HG03095 (cell line): ENCODE measurements around the gene KIF5B.
"Not testable (repeated sequence)": the region's sequence is repeated elsewhere in the genome, so short reads cannot be mapped to it uniquely, and the experiment has no call there.

ENCODE experiments used
- ATAC-seq: cut with Tn5 transposase; IDR thresholded peaks from one replicate; pipeline ENCODE4 v1.9.1; 2021; ENCODE audit warnings: moderate library complexity; ENCODE audit not compliant: unreplicated experiment

KIF5B gene

DNA sequence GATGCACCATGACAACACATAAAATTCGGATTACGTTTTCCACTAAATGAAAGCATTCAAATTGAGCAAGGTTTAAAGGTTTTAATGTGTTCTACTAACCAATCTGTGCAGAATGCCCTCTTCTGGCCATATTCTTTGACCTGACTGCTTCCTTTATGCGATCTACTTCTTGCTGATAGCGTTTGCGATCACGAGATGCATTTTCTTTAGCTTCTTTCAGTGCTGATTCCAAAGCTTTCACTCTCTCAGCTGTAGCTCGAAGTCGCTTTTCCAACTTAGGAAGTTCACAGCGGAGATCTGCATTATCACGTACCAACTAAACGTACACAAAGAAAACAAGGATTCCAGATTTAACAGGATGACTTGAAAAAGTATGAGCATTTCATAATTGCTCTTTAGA lies 39.2 kb downstream of the KIF5B start:
- ATAC-seq, result no peak

DNA sequence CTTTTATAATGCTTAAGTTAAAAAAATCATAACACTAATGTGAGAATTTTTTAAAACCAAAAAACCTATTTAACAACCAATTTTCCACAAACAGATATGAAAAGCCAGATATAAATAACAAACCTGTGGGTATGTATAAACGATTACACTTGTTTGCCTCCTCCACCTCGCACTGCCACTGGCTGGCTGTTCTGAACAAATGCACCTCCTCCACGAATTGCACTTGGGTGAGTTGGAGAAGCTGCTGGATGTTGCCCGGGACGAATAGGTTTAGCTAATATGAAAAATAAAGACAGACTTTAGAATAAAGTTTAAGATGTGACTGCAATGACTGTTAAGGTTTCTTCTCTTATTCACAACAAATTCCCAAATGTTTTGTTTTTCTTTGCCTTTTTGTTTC lies 40.8 kb downstream of the KIF5B start:
- ATAC-seq, result no peak

DNA sequence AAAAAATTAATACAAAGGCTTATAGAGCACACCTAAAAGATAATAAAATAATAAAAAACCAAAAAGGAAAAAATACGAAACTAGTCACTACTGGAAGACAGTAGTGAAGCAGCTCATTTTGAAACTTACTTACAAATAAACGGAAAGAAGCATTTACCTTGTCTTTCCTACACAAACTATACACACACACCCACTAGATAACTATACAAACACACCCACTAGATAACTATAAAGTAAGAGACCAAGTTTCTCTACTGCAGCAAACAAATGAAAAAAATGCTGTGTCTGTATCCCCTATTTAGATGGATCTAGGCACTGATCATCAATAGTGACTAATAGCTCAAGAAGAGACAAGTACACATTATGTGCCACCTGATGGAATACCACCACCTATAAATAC lies 49.2 kb downstream of the KIF5B start:
- ATAC-seq, result no peak

DNA sequence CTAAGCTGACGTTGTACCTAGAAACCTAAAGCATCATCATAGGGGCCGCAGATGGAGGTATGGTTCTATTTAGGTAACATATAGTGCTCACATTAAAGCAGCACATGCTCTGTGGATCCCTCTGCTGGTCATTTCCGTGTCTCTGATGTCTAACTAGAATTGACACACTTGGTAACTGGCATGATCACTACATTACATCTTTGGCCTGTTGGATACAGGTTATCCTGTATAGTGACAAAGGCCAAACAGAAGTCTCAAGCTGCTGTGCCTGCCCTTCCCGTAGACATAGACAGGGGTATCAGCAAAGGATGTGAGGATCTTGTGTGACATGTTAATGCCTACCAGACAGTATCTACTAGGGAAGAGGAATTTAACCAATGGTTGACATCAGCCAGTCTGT lies 51.2 kb downstream of the KIF5B start:
- no peak for ATAC-seq

DNA sequence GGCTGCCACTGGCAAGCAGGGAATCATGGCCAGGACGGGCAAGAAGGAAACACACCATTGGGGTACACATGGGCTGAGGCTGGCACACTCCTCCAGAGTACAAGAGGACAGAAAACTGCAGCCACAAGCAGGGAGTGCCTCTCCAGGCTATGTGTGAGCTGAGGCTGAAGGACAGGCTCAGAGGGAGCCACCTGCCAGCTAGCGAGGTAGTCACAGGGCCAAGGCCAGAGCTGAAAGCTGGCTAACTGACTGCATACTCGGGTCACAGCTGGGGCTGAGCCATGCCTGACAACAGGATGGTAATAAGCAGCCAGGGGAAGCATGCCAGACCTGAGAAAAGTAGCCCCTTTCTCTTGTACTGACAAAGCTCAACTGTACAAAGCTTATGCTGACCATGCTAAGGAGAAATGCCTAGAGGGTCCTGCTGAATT lies 52.0 kb downstream of the KIF5B start:
- ATAC-seq, result no peak

DNA sequence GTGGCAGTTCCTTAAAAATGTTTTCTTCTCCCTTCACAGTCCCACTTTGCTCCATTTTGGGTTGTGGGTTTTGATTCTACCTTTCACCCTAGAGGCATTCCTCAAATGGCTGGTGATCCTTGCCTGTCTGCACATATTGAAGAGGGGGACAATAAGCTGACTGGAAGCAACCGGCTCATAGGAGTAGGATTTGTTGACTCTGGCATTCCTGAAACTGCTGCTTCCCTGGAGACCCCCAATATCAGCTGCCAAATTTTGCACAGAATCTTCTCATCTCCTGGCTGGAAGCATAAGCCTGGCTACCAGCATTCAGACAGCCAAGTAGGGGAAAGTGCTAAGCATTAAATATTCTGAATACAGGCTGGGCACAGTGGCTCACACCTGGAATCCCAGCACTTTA lies 53.7 kb downstream of the KIF5B start:
- no peak for ATAC-seq

DNA sequence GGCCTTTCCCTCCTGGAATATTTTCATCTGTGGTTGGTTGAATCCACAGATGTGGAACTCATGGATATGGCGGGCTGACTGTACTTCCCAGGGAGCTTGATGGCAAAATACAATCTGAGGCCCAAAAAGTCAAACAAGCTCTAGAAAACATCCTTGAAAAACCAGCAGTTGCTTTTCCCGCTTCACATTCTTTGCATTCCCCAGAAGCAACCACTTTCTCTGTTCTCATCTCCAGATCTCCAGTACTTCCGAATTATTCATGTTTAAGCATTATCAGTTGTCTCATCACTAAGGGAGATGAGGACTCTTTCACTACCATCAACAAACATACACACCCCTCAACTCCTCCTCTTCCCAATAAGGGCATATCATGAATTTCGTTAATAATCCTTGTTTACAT lies 55.3 kb downstream of the KIF5B start:
- no peak for ATAC-seq

DNA sequence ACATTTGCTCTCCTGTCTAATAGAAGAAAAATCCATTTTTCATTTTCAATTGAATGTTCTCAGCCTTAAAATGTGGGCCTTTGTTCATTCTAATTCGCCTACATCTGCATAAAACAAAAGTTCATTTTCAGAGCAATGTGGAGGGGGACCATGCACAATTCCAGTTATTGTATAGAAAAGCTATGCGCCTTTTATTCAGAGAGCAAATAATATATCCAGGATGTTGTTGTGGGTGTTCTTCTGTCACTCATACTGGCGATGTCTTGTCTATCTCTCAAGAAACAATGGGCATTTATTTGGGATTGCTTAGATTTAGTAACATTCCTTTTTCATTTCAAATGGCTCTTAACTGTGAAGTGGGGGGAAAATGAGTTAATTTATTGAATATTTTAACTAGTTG lies 56.4 kb downstream of the KIF5B start:
- ATAC-seq, result no peak

DNA sequence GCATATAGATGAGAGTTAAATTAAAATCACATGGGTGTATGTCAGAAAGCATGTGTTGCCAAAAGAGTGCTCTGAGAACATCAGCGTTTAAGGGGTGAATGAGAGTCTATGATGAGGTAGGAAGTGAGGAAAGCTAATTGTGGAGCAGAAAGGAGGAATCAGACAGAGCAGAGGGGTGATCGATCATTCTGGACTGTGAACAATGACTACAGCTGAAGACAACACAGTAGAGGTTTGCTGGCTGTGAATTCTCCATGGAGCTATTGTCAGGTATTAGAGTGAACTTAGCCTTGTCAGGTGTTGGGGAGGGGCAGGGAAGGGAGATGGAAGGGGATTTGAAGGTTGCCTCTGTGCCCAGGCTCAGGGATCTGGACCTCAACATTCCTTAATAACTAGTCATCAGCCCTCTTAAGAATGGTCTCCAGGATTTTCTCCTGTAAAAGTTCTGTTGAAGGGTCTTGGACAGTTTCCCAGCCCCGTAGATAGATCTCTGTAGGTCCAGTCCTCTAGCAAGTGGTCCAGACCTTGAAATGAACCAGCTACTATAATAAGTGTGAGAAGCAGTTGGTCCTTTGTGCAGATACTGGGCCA lies 57.1 kb downstream of the KIF5B start:
- no peak for ATAC-seq

DNA sequence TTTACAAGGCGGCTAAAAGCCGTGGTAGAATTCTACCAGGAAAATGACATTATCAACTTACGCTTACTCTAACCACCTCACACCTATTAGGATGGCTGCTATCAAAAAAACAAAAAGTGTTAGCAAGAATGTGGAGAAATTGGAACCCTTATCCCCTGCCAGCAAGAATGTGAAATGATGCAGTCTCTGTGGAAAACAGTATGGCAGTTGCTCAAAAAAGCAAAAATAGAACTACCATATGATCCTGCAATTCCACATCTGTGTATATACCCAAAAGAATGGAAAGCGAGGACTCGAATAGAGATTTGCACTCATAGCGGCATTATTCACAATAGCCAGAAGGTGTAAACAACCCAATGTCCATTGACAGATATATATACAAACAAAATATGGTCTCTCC lies 61.3 kb downstream of the KIF5B start:
- no peak for ATAC-seq

DNA sequence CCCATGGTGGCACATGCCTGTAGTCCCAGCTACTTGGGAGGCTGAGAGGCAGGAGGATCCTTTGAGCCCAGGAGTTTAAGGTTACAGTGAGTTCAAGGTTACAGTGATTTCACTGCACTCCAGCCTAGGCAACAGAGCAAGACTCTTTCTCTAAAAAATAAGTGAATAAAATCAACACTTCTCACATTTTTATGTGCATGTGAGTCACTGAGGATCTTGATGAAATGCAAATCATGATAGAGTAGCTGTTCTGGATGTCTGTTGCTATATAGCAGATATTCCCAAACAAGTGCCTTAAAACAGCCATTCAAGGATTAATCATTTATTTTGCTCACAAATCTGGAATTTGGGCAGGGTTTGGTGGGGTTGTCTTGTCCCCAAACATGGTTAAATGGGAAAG lies 65.3 kb downstream of the KIF5B start:
- ATAC-seq, result no peak

DNA sequence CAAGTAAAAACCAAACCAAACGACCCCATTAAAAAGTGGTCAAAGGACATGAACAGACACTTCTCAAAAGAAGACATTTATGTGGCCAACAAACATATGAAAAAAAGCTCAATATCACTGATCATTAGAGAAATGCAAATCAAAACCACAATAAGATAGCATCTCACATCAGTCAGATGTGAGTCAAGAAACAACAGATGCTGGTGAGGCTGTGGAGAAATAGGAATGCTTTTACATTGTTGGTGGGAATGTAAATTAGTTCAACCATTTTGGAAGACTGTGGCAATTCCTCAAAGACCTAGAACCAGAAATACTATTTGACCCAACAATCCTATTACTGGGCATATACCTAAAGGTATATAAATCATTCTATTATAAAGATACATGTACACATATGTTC lies 68.4 kb downstream of the KIF5B start:
- ATAC-seq, result not testable (repeated sequence)

DNA sequence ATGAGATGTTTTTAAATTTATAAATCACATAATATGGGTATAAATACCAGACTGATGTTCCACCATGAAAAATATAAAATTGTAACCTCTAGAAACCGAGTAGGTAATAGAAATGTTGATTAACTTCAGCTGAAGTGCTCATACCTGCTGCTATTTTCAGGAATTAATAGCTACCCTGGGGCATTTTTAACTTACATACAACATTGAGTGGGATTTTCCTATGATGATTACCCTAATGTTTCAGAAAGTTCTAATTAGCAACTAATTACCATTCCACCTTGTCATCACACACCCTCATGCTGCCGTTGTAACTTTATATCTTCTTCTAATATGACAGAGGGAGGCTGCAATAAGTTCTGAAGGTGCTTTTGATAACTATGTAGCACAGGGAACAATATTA lies 74.1 kb downstream of the KIF5B start:
- no peak for ATAC-seq

DNA sequence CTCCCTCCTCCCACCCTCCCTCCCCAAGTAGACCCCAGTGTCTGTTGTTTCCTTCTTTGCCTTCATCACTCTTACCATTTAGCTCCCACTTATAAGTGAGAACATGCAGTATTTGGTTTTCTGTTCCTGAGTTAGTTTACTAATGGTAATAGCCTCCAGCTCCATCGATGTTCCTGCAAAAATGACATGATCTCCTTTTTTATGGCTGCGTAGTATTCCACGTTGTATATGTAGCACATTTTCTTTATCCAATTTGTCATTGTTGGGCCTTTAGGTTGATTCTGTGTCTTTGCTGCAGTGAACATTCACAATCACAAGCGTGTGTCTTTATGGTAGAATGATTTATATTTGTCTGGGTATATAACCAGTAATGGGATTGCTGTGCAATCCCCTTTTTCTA lies 75.8 kb downstream of the KIF5B start:
- no peak for ATAC-seq

DNA sequence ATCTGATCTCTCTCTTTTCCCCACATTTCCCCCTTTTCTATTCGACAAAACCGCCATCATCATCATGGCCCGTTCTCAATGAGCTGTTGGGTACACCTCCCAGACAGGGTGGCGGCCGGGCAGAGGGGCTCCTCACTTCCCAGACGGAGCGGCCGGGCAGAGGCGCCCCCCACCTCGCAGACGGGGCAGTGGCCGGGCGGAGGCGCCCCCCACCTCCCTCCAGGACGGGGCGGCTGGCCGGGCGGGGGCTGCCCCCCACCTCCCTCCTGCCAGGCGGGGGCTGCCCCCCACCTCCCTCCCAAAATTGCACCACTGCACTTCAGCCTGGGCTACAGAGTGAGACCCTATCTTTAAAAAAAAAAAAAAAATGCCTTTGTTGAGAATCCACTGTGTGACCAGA lies 77.2 kb downstream of the KIF5B start:
- ATAC-seq, result not testable (repeated sequence)

DNA sequence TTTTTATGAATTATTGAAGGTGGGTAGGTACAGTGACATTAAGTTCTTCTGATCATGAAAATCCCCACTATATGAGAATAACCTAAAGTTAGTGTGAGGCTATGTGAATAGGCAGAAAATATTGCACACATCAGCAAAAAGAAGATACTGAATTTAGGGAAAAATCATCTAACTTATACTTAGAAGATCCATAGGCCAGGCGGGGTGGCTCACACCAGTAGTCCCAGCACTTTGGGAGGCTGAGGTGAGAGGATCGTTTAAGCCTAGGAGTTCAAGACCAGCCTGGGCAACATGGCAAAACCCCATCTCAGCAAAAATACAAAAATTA lies 78.1 kb downstream of the KIF5B start:
- no peak for ATAC-seq

DNA sequence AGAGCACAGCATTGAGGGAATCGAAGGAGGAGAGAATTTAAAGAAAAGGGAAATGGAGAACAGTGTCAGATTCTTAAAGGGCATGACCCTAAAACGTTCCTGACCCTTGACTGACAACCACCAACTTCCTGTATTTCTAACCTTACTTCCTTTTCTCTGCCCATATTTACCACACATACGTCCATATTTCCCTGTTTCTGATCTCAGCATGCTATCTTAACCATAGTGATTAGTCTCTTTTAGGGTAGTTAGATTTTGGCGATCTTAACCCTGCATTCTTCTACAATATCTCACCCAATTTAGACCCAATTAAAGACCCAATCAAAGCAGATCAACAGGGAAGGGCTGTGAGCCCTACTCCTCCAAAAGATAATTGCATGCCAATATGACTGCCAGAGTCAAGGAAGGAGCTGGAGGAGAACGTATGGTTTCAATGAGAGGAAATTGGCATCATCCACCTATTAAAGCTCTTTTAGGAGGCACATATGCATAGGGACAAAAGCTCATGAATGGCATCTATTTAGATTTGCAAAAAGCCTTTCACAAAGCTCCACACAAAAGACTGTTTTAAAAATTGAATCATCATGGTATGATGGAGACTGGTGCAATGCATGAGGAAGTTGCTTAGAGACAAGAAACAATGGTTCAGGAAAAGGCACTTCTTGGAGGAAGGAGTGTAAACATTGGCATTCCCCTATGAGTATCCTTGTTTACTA lies 78.6 kb downstream of the KIF5B start:
- no peak for ATAC-seq

DNA sequence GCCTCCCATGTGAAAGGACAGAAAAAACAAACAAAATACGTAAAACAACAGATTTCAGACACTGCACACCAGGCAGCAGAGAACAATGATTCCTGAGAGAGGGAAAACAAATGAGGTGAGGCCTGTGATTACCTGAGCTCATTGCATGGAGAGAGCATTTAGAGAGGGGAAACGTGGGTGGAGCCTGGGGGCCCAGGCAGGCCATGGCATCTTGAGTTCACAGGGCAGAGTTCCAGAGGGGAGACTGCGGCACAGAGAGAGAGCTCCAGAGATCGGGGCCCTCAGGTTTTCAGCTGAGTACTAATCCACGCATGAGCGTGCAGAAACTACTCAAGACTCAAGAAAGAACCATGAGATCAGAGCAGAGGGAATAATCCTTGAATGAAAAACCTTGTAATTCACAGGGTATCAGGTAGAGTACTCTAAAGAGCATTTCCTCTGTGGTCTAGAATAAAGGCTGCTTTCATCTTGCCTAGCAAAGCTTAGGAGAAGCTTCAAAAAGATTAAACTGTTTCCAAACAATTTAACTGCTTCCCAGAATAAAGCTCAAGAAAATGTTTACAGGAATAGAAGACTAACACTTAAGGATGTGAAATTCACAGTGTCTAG lies 81.0 kb downstream of the KIF5B start:
- no peak for ATAC-seq

DNA sequence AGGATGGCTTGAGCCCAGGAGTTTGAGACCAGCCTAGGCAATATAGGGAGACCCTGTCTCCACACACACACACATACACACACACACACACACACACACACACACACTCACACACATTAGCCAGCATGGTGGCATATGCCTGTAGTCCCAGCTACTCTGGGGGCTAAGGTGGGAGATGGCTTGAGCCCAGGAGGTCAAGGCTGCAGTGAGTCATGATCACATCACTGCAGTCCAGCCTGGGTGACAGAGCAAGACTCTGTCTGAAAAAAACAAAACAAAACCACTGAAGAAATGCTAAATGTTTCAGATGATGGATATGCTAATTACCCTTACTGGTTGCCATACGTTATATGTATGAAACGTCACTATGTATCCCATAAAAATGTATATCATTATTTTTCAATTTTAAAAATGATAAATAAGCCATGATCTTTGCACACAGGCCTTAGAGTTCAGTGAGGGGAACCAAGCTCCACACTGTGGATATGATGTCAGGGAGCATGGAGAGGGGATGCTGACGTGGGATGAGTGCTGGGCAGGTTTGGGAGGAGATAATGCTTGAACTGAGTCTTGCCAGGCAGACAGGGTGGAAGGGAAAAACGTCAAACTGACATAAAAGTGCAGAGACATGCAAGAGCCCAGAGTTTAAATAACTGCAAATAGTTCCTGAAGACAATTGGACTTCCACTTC lies 81.6 kb downstream of the KIF5B start:
- ATAC-seq, result no peak

DNA sequence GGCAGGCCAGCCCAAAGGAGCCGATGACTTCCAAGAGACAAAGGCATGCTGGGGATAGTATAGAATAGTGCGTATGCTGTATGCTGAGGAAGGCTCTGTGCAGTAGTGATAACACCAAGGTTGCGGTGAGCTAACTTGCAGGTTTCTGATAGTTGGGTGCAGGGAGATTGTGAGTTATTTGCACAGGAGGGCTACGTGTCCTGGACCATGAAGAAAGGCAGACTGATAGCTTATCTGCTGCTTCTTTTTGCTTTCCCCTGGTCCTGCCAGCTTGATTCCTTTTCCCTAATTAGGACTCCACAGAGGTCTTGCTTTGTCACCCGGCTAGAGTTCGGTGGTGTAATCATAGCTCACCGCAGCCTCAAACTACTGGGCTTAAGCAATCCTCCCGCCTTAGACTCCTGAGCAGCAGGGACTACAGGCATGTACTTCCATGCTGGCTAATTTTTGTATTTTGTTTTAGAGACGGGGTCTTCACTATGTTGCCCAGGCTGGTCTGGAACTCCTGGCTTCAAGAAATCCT lies 83.6 kb downstream of the KIF5B start:
- ATAC-seq, result no peak

DNA sequence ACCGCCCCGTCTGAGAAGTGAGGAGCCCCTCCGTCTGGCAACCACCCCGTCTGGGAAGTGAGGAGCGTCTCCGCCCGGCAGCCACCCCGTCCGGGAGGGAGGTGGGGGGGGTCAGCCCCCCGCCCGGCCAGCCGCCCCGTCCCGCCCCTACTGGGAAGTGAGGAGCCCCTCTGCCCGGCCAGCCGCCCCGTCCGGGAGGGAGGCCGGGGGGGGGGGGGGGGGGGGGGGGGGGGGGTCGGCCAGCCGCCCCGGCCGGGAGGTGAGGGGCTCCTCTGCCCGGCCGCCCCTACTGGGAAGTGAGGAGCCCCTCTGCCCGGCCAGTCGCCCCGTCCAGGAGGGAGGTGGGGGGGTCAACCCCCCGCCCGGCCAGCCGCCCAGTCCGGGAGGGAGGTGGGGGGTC lies 86.4 kb downstream of the KIF5B start:
- not testable (repeated sequence) for ATAC-seq

DNA sequence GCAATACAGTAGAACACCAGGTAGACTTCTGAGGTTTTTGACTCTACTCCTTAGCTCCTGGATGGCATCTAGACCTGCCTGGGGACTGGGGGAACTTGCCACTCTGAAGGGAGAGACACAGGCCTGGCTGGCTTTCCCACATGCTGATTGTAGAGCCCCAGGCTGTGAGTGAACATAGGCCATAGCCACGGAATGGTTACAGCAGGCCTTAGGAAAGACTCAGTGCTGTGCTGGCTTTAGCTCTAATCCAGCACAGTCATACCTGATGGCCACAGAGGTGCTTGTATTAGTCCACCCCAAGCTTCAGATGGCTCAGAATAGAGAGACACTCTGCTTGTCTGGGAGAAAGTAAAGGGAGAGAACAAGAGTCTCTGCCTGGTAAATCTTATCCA lies 92.6 kb downstream of the KIF5B start:
- no peak for ATAC-seq
